Measurements from ENCODE around the gene PALLD. TPM values are rescaled to one million over a fixed set of nuclear protein-coding genes. Genes with fewer than 3 reads are reported as not detected.

PALLD gene
- total and polyA plus RNA-seq, 2 donors (not counting 3 experiments of a cell fraction or from before 2014, with no cell fraction given): 13.4 to 48.2 TPM

DNA sequence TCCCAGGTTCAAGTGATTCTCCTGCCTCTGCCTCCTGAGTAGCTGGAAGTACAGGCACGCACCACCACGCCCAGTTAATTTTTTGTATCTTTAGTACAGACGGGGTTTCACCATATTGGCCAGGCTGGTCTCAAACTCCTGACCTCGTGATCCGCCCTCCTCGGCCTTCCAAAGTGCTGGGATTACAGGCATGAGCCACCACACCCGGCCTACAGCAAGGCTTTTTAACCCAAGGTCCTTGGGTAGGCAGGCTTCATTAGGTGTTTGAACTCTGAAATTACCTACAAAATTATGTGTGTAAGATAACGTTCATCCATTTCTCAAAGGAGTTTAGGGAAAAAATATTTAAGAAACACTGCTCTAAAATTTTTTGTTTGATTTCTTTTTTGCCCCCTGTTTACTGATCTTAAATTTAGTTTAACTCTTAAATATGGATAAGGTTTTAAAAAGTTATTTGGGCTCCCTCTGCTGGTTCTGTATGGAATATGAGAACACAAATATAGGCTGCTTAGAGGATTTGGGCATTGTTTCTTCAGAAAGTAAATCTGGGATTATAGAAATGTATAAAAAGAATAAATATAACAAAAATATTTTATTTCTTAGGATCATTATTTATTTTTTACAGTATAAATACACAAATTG is 420.4 kb downstream of the PALLD start:
- no peaks in the 10 kb centered on the region for H4K20me1 ChIP-seq (replicated peaks; ENCODE audit: control insufficient read depth, extremely low read depth, insufficient read depth, low read length)
- no peaks in the 10 kb centered on the region for H3K4me1 ChIP-seq (ENCODE audit: control insufficient read depth, extremely low read depth, insufficient read depth, low read length)
- BruUV-seq (replicated peaks): no TSS peak
- no peak overlapping the region for H2AFZ ChIP-seq (ENCODE audit: low read depth, low read length)
- no peak overlapping the region for H3K4me2 ChIP-seq (ENCODE audit: insufficient read depth, low read length)
- ChIA-PET POLR2A (no interaction called here), CTCF (interaction anchor here (0.6 to 5.3 kb wide), 9 partner anchors 84 to 734 kb away, joined by 3 to 34 read pairs (median 5); no protein-coding TSS in a partner anchor)
- TF ChIP-seq MYC (IDR thresholded peaks at IDR 0.05; ENCODE audit: low read depth, low read length) (no peak), GATA2 (IDR thresholded peaks at IDR 0.05; ENCODE audit: insufficient read depth, insufficient read length, low read depth, low read length) (no peak), EZH2 (IDR thresholded peaks at IDR 0.05; ENCODE audit: borderline replicate concordance, low read depth, low read length, severe bottlenecking) (no peak), POLR2AphosphoS5 (IDR thresholded peaks at IDR 0.05; ENCODE audit: insufficient read depth, low read depth, low read length) (no peak), FOS (IDR thresholded peaks at IDR 0.05; ENCODE audit: borderline replicate concordance, insufficient read depth, low read length) (no peak), CTCF (IDR thresholded peaks at IDR 0.05; ENCODE audit: extremely low read depth in 1 of 2, insufficient read depth in 1 of 2, low read depth in 1 of 2, low read length in 2 of 2) (peak in 1 of 2 donors; percentile 25), JUN (IDR thresholded peaks at IDR 0.05; ENCODE audit: borderline replicate concordance, insufficient read depth, insufficient read length, low read depth) (no peak)
- TF ChIP-seq, protein P1, sequence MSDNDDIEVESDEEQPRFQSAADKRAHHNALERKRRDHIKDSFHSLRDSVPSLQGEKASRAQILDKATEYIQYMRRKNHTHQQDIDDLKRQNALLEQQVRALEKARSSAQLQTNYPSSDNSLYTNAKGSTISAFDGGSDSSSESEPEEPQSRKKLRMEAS (IDR thresholded peaks at IDR 0.05; ENCODE audit: insufficient read depth, insufficient read length): no peak
- no peaks in the 10 kb centered on the region for H3K9me3 ChIP-seq (replicated peaks; ENCODE audit: control insufficient read depth, insufficient read depth, low read length)
- no peaks in the 10 kb centered on the region for H3K9me1 ChIP-seq (replicated peaks; ENCODE audit: control insufficient read depth, extremely low read depth, insufficient read depth, low read length)
- no peak overlapping the region for H3K9ac ChIP-seq (replicated peaks; ENCODE audit: extremely low read depth, insufficient read depth, low read length)
- H3K4me3 ChIP-seq (replicated peaks in 1 of 3; ENCODE audit: insufficient read depth in 1 of 3, low read depth in 1 of 3, low read length in 3 of 3): no peak overlapping the region
- no peaks in the 10 kb centered on the region for H3K79me2 ChIP-seq (ENCODE audit: control insufficient read depth, insufficient read depth, low read length)
- H3K36me3 ChIP-seq (ENCODE audit: control insufficient read depth in 2 of 2, extremely low read depth in 1 of 2, insufficient read depth in 2 of 2, low read length in 2 of 2): peaks cover 5 to 7% of the 10 kb centered on the region in 2 experiments
- H3K27ac ChIP-seq (ENCODE audit: insufficient read depth, low read depth, low read length): no peak overlapping the region
- dilution Hi-C loops (cut with MboI; ENCODE audit: extremely low pct_ligation_motif_present, low sequenced_read_pairs) (loop anchor here (25.0 kb wide), 2 partner anchors 330 to 405 kb away; no protein-coding TSS in a partner anchor), intact Hi-C loops (cut with micrococcal nuclease) (loop anchor here (1.0 to 2.0 kb wide), 5 partner anchors 84 to 734 kb away; no protein-coding TSS in a partner anchor)
- no peaks in the 10 kb centered on the region for H3K27me3 ChIP-seq (ENCODE audit: control insufficient read depth in 2 of 2, insufficient read depth in 2 of 2, low read length in 2 of 2)
- DNase-seq (ENCODE audit: low read depth, low spot score): peak; percentile 65
- peak; percentile 24 for FAIRE-seq

All from endothelial cell of umbilical vein (primary cell).